IMR-90 (cell line): ENCODE results near the gene SCYGR1. TPM values are rescaled to one million over a fixed set of nuclear protein-coding genes. Genes with fewer than 3 reads are reported as not detected.

Source experiments
- ATAC-seq: fragments of 200-7000 bp; cut with Tn5 transposase; 2 replicates; pipeline ENCODE4 v1.9.1; 2020; ENCODE audit warnings: low read depth, mild to moderate bottlenecking, moderate library complexity
- BruUV-seq: library from RNA; stranded (reverse); fragments of 400-500 nt; replicated peaks from 2 replicates; lab custom pipeline; 2021; lab: Mats Ljungman, UMichigan
- CTCF ChIA-PET: fragments of 300-600 bp; formaldehyde crosslinking; extraction: SDS; loops from one replicate; lab custom pipeline; 2021; ENCODE audit warnings: antibody characterized with exemption; lab: Yijun Ruan, JAX
- POLR2A ChIA-PET: fragments of 300-600 bp; sonication (Branson Sonifier 250); formaldehyde crosslinking; loops from one replicate; lab custom pipeline; 2022; ENCODE audit warnings: antibody characterized with exemption; ENCODE audit not compliant: unreplicated experiment; lab: Charles Lee
- DNase-seq: peaks from one replicate; pipeline ENCODE4 v3.0.0; 2013
- H2AFZ ChIP-seq: replicated peaks from 2 replicates; pipeline ENCODE3; 2013; ENCODE audit warnings: low read length, mild to moderate bottlenecking; ENCODE audit not compliant: poor library complexity
- H2AK5ac ChIP-seq: 2 replicates; pipeline ENCODE4 v1.6.1; 2013; ENCODE audit warnings: low read depth, low read length, inconsistent platforms
- H2AK9ac ChIP-seq: replicated peaks from 2 replicates; pipeline ENCODE3; 2013; ENCODE audit warnings: mild to moderate bottlenecking, low read depth, low read length, moderate library complexity; ENCODE audit not compliant: poor library complexity
- H2BK120ac ChIP-seq: 2 replicates; pipeline ENCODE4 v1.6.1; 2013; ENCODE audit warnings: low read depth, low read length, inconsistent platforms
- H2BK15ac ChIP-seq: 3 replicates; pipeline ENCODE4 v1.6.1; 2013; ENCODE audit warnings: low read depth, low read length, inconsistent platforms
- H2BK20ac ChIP-seq: 2 replicates; pipeline ENCODE4 v1.6.1; 2013; ENCODE audit warnings: low read depth, mild to moderate bottlenecking, inconsistent platforms, low read length, moderate library complexity
- H2BK5ac ChIP-seq: 2 replicates; pipeline ENCODE4 v1.6.1; 2013; ENCODE audit warnings: mild to moderate bottlenecking, low read depth, low read length, inconsistent platforms; ENCODE audit not compliant: poor library complexity, severe bottlenecking
- H3K14ac ChIP-seq: replicated peaks from 2 replicates; pipeline ENCODE4 v1.6.1; 2013; ENCODE audit warnings: low read depth, low read length, inconsistent platforms
- H3K18ac ChIP-seq: 2 replicates; pipeline ENCODE4 v1.6.1; 2013; ENCODE audit warnings: low read depth, low read length, control low read depth
- H3K23ac ChIP-seq: 2 replicates; pipeline ENCODE4 v1.6.1; 2013; ENCODE audit warnings: low read depth, low read length, inconsistent platforms
- H3K27ac ChIP-seq: 2 replicates; pipeline ENCODE4 v1.5.1; 2013; ENCODE audit warnings: mild to moderate bottlenecking, control low read depth, low read length; ENCODE audit not compliant: insufficient read depth
- H3K27me3 ChIP-seq: 2 replicates; pipeline ENCODE4 v1.6.1; 2013; ENCODE audit warnings: low read length; ENCODE audit not compliant: control insufficient read depth, insufficient read depth
- H3K36me3 ChIP-seq: 2 replicates; pipeline ENCODE4 v1.6.1; 2013; ENCODE audit warnings: low read length, mixed read lengths; ENCODE audit not compliant: control insufficient read depth, insufficient read depth
- H3K4ac ChIP-seq: 2 replicates; pipeline ENCODE4 v1.6.1; 2013; ENCODE audit warnings: low read depth, low read length, inconsistent platforms
- H3K4me1 ChIP-seq: 2 replicates; pipeline ENCODE4 v1.6.1; 2013; ENCODE audit warnings: low read length, mixed read lengths; ENCODE audit not compliant: control insufficient read depth, insufficient read depth
- H3K4me2 ChIP-seq: 2 replicates; pipeline ENCODE4 v1.6.1; 2013; ENCODE audit warnings: low read depth, mild to moderate bottlenecking, control low read depth, low read length, moderate library complexity
- H3K4me3 ChIP-seq: 2 replicates; pipeline ENCODE4 v1.5.1; 2013; ENCODE audit warnings: low read depth, mild to moderate bottlenecking, control low read depth, low read length, moderate library complexity; ENCODE audit not compliant: insufficient read depth
- H3K56ac ChIP-seq: 2 replicates; pipeline ENCODE4 v1.6.1; 2013; ENCODE audit warnings: low read length, inconsistent platforms; ENCODE audit not compliant: insufficient read depth; ENCODE audit errors: extremely low read depth
- H3K79me1 ChIP-seq, 2 experiments: 2 replicates each; pipeline ENCODE4 v1.6.1; 2013; ENCODE audit warnings: low read length in 2 of 2, inconsistent platforms in 1 of 2, low read depth in 1 of 2
- H3K9ac ChIP-seq: 2 replicates; pipeline ENCODE4 v1.6.1; 2013; ENCODE audit warnings: low read depth, low read length, control low read depth
- H3K9me1 ChIP-seq: 2 replicates; pipeline ENCODE4 v1.6.1; 2013; ENCODE audit warnings: low read length, inconsistent platforms; ENCODE audit not compliant: insufficient read depth
- H3K9me3 ChIP-seq: 2 replicates; pipeline ENCODE4 v1.6.1; 2013; ENCODE audit warnings: low read length; ENCODE audit not compliant: control insufficient read depth, insufficient read depth
- H4K20me1 ChIP-seq: 2 replicates; pipeline ENCODE4 v1.6.1; 2013; ENCODE audit warnings: low read length, inconsistent platforms; ENCODE audit not compliant: insufficient read depth
- H4K5ac ChIP-seq: 2 replicates; pipeline ENCODE4 v1.6.1; 2013; ENCODE audit warnings: mild to moderate bottlenecking, low read depth, low read length, control low read depth
- H4K8ac ChIP-seq, 2 experiments: 2 replicates each; pipeline ENCODE4 v1.6.1; 2013; ENCODE audit warnings: low read depth in 2 of 2, low read length in 2 of 2, control low read depth in 1 of 2, inconsistent platforms in 1 of 2
- H4K91ac ChIP-seq: 2 replicates; pipeline ENCODE4 v1.6.1; 2013; ENCODE audit warnings: low read depth, low read length, inconsistent platforms; ENCODE audit not compliant: insufficient read depth
- BHLHE40 ChIP-seq: fragments of 150-350 bp; IDR thresholded peaks from 2 replicates; pipeline ENCODE4 v1.6.1; 2016; ENCODE audit warnings: mild to moderate bottlenecking, low read depth, low read length
- MAFK ChIP-seq: IDR thresholded peaks from 2 replicates; pipeline ENCODE4 v1.6.1; 2012; ENCODE audit warnings: low read depth, low read length, improper control_type of control experiment
- WGBS, 2 experiments: methylation state at CpG; one replicate each; pipeline versions ENCODE4 v1.1.5 to v1.1.7; 2013; ENCODE audit warnings: missing lambda C conversion rate in 2 of 2; ENCODE audit not compliant: insufficient read length in 1 of 2; ENCODE audit errors: extremely low coverage in 2 of 2; 5-methylcytosine and 5-hydroxymethylcytosine counted together
- dilution Hi-C: fragments of 300-500 bp; cut with HindIII; formaldehyde crosslinking; loops from one replicate; pipeline ENCODE4 v1.14.3; 2018; ENCODE audit warnings: low sequenced_read_pairs; ENCODE audit not compliant: unreplicated experiment
- in situ Hi-C: fragments of 300-500 bp; cut with MboI; formaldehyde crosslinking; loops from 3 replicates; pipeline ENCODE4 v1.14.3; 2019; ENCODE audit warnings: low sequenced_read_pairs, inconsistent platforms, mixed read lengths
- intact Hi-C: fragments of 100-400 bp; cut with micrococcal nuclease; formaldehyde crosslinking; loops from 2 replicates; pipeline ENCODE4 v1.10.0; 2022
- polyA plus RNA-seq, 3 experiments: library from polyadenylated mRNA; depleted of rRNA; stranded (reverse); fragments of >200 nt; gene quantifications; 2 replicates each; pipeline ENCODE4 v1.2.3, GENCODE V29; 2012; ENCODE audit warnings: low replicate concordance in 1 of 3
- total RNA-seq: library from RNA; depleted of rRNA; stranded (reverse); fragments of >200 nt; gene quantifications from 2 replicates; pipeline ENCODE4 v1.2.3, GENCODE V29; 2012

The SCYGR1 gene
- total and polyA plus RNA-seq, 2 of the 4 experiments (the other 2 are of a cell fraction): not detected

- no peak overlapping the region for H3K4me3 ChIP-seq
- no peak for DNase-seq
- CTCF ChIA-PET: interaction anchor here (0.6 kb wide), 1 partner anchor 112 kb away, joined by 5 read pairs; no protein-coding TSS in a partner anchor
- ATAC-seq: no peak
- no peak overlapping the region for H3K27ac ChIP-seq
- H3K27me3 ChIP-seq: no peaks in the 10 kb centered on the region
- H4K20me1 ChIP-seq: no peaks in the 10 kb centered on the region
- no peak overlapping the region for H2BK15ac ChIP-seq
- intact Hi-C loops (no loop called here), in situ Hi-C loops (no loop called here), dilution Hi-C loops (no loop called here)
- POLR2A ChIA-PET: no interaction called here
- no peak overlapping the region for H4K91ac ChIP-seq
- no peak overlapping the region for H2AFZ ChIP-seq
- no peak overlapping the region for H2BK120ac ChIP-seq
- no peak overlapping the region for H3K4me2 ChIP-seq
- H3K9ac ChIP-seq: no peak overlapping the region
- H3K9me1 ChIP-seq: no peaks in the 10 kb centered on the region
- BruUV-seq: no TSS peak
- no peaks in the 10 kb centered on the region for H3K9me3 ChIP-seq
- H3K36me3 ChIP-seq: no peaks in the 10 kb centered on the region
- H3K18ac ChIP-seq: no peak overlapping the region
- no peaks in the 10 kb centered on the region for H3K79me1 ChIP-seq
- H3K4ac ChIP-seq: no peak overlapping the region; the same call in 1 of the 2 replicates
- no peak overlapping the region for H3K14ac ChIP-seq
- peaks cover 4% of the 10 kb centered on the region for H3K4me1 ChIP-seq
- no peak overlapping the region for H3K56ac ChIP-seq
- no peak overlapping the region for H2AK5ac ChIP-seq
- no peak overlapping the region for H3K23ac ChIP-seq
- H2BK20ac ChIP-seq: no peak overlapping the region
- WGBS, 2 experiments: 60% methylated on average over 1 of the region's 3 CpGs; no CpG with 5 or more reads in 1 of the 2 experiments
- no peak overlapping the region for H4K8ac ChIP-seq
- no peak overlapping the region for H2AK9ac ChIP-seq
- no peak overlapping the region for H4K5ac ChIP-seq
- TF ChIP-seq MAFK (no peak), BHLHE40 (no peak)
- no peak overlapping the region for H2BK5ac ChIP-seq
Measured at GRCh38 chr2:227410191-227410590, 22.4 kb upstream of the SCYGR1 start.
